ENCODE results near the gene RSPO4.

Gene RSPO4

DNA sequence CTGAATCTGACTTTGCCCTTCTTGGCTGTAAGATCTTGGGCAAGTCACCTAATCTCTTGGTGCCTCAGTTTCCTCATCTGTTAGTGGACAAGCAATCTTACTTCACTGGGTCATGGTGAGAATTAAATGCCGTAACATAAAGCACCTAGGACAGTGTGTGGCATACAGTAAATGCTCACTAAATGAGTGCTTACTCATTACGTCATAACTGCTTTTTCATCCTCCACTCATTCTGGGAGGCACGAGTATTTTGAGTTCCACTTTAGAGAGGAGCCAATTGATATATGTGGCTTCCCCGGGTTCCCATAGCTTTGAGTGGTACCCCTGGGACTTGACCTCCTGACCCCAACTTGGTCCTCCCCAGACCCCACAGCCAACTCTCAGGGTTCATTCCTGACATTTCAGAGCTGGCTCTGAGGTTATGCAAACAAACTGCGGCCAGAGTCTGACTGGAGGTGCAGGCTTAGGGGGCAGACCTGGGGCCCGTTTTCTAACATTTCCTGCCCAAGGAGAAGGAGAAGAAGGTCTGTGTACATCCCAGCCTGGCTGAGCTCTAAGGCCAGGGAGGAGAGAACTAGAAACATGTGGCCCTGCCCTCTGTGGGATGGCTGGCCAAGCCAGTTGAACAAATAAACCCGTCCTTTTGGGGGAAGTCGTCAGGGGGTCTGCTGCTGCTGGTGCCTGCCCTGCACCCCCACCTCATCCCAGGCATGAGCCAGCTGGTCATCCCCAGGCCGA lies 91.8 kb downstream of the RSPO4 start:
- no peak for DNase-seq (ENCODE audit: low spot score)

DNA sequence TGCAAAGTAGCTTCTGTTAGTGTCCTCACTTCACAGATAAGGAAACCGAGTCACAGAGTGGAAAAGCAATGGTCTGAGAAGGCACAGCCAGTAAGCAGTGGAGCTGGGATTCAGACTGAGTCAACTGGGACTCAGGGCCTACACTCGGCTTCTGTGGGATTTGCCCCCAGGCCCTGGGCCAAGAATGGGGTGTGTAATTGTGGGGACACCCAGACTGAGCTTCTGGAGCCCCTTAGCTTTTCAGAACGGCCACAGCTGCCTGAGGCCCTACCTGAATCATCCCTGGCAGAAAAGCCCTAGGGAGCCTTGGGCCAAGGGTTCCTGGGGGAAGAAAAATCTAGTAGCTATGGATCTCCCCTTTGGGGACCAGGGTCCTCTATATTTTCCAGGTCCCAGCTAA lies 92.5 kb downstream of the RSPO4 start:
- DNase-seq (ENCODE audit: low spot score) = no peak

All from iPS-NIHi11 (cell line).